AG09319 (cell line): ENCODE results near the gene AADAT.
A peak's percentile ranks its signal among the peaks of the same experiment; 100 is the strongest.
"Not testable (repeated sequence)": the region's sequence is repeated elsewhere in the genome, so short reads cannot be mapped to it uniquely, and the experiment has no call there.

Experiments used
- DNase-seq: peaks from one replicate; pipeline ENCODE4 v3.0.0-alpha.2; 2010; ENCODE audit warnings: low read depth; ENCODE audit errors: extremely low read depth
- CTCF ChIP-seq: IDR thresholded peaks from 2 replicates; pipeline ENCODE4 v1.5.1; 2011; ENCODE audit warnings: low read depth, mild to moderate bottlenecking, inconsistent platforms, low read length, moderate library complexity

AADAT gene

GRCh38 chr4:170124406-170124805 is 34.6 kb upstream of the AADAT start:
- no peak for TF ChIP-seq CTCF
- no peak for DNase-seq

GRCh38 chr4:170122252-170122651 is 32.5 kb upstream of the AADAT start:
- no peak for DNase-seq
- TF ChIP-seq CTCF = no peak

GRCh38 chr4:170114636-170115035 is 24.9 kb upstream of the AADAT start:
- no peak for TF ChIP-seq CTCF
- DNase-seq = no peak

GRCh38 chr4:170114183-170114582 is 24.4 kb upstream of the AADAT start:
- not testable (repeated sequence) for DNase-seq

- DNase-seq = no peak
Observed at GRCh38 chr4:170111546-170111945, 21.8 kb upstream of the AADAT start.

GRCh38 chr4:170111085-170111484 is 21.3 kb upstream of the AADAT start:
- no peak for TF ChIP-seq CTCF
- DNase-seq = no peak

More at GRCh38 chr4:170111546-170111945, 21.8 kb upstream of the AADAT start:
- TF ChIP-seq CTCF = no peak

- no peak for TF ChIP-seq CTCF
- no peak for DNase-seq
Observed at GRCh38 chr4:170110285-170110672, 20.5 kb upstream of the AADAT start.

GRCh38 chr4:170109586-170110284 is 20.0 kb upstream of the AADAT start:
- peak; percentile 68 for DNase-seq
- TF ChIP-seq CTCF = no peak
